GM15510 (cell line): ENCODE measurements around the gene AGT.

Source experiments
- POLR2A ChIP-seq: IDR thresholded peaks from 3 replicates; pipeline ENCODE4 v1.6.1; 2011; ENCODE audit warnings: borderline replicate concordance; ENCODE audit not compliant: insufficient read length; ENCODE audit errors: extremely low read depth

AGT gene

DNA sequence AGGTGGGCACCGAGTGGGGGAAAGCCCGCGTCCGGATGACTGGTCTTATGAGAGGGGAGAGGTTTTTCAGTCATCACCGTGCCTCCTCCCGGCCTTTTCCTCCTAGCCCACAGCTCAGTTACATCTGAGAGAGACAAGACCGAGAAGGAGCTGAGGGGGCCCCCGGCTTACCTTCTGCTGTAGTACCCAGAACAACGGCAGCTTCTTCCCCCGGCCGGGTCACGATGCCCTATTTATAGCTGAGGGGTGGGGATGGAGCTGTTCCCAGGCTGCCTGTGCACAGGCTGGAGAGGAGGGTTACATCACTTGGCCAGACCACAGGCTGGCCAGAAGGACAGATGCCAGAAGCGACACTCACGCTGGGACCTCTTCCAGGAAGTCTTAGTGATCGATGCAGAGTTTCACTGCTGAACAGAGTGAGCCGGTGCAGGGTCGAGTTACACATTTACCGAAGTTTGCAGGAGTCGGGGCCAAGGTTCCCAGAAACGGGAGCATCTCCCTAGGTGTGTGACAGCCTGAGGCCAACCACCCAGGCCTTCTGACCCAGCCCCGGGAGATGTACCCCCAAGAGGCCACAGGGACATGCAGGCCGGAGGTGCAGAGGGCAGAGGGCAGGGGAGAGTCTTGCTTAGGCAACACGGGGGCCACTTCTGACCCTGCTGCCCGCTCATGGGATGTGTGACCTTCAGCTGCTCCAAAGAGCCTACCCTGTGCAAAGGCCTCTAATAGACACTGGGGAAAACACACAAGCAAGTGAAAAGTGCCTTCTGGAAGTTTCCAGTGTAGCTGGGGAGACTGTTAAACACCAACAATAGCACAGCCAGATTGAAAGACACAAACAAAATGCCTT lies at the start of gene AGT:
Gene AGT (minus strand): TSS at position 208 of the 850 bp plus-strand sequence. CDS start 3,299 bp downstream, outside the sequence.
- TF ChIP-seq POLR2A = no peak

DNA sequence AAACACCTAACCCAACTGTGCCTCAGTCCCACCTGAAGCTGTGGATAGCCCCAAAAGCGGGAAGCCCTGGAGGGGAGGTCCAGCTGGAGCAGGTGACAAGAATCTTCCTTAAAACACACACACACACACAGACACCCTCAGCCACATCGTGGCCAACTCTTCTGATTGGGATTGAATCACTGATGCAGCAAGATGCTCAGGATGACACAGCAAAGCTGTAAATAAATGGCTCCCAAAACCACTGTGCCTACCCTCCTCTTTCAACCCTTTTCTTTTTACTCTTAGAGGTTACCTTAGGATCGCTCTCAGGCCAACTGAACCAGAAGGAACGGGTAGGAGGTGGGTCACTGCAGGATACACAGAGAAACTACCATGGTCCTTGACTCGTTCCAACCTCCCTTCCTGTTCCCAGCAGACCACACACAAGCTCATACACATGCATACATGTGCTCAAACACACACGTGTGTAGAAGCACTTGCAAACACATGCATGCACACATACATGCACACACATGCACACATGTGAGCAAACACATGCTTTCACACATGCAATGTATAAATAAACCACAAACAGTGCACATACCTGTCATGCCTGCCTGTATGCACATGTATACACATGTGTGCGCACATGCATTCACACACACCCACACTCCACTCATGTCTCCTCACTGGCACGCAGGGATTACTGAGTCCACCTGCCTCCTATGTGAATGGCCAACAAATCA lies 47.7 kb upstream of the AGT start:
- TF ChIP-seq POLR2A = no peak

DNA sequence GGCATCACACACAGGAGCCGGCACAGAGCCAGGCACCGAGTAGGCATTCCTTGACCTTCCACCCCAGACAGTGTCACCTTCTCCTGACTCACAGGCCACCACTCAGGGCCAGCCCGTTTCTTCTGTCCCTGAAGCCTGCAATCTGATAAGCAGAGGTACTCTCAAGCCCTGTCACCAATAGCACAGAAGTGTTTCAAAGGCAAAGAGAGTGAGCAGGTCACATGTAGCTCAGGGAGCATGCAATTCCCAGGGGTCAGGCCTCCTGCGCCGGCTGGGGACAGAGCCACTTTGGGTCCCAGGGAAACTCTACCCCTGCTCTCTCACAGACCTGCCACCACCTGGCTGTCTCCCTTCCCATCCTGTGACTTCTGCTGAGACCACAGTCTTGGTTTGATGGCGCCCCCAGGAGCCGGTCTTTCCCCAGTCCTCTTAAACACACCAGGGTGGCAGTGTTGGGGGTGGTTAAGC lies 46.5 kb upstream of the AGT start:
- no peak for TF ChIP-seq POLR2A

DNA sequence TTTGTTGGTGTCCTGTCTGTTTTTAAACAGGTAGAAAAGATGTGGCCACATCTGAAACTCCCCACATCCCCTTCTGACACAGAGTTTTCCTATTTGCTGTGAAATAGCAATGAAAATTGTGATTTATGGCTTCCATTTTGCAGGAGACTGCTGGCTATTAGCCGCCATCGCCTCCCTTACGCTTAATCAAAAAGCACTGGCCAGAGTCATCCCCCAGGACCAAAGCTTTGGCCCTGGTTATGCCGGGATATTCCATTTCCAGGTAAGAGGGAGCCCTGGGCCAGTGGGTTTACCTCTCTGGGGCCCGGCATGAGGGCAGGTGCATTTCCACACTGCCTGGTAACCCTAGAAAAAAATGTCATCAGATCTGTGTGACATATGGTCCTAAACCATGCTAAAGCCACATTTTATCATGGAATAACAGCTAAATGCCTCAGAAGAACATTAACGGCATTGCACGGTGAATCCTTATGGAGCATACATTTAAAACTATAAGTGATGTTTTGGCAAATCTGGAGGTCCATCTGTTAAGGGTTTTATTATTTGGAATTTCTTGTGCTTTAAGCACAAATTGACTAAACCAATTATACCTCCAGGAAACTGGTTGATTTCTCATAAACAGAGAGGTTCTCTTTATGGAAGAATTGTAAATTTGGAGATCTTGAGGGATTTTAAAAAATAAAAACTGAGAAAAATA lies 45.6 kb upstream of the AGT start:
- no peak for TF ChIP-seq POLR2A

DNA sequence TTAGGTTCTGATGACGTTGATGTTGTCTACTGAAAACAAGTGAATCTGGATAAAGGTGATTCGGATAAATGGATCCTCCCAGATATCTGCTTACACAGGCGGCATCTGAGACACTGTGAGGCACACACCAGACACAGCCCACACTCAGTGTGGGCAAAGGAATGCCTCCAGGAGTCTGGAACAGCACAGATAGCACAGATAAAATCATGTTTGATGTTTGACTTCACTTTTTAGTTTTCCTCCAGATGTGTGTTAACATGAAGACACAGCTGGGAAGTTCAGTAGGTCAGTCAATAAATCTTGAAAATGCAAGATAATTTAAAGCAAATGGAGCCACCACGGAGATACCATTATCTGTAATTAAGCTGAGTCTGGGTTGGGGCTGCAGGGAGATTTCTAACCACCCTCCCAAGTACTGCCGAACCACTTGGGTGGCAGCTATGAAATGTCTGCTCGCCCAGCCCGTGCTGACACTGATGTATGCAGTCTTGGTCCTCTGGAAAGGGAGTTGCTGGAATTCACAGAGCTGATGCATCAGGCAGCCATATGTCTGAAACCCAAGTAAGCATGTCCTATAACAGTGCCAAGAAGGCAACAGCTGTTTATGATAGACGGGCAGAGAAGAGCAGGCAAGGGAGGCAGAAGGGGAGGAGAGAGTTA lies 44.9 kb upstream of the AGT start:
- no peak for TF ChIP-seq POLR2A

DNA sequence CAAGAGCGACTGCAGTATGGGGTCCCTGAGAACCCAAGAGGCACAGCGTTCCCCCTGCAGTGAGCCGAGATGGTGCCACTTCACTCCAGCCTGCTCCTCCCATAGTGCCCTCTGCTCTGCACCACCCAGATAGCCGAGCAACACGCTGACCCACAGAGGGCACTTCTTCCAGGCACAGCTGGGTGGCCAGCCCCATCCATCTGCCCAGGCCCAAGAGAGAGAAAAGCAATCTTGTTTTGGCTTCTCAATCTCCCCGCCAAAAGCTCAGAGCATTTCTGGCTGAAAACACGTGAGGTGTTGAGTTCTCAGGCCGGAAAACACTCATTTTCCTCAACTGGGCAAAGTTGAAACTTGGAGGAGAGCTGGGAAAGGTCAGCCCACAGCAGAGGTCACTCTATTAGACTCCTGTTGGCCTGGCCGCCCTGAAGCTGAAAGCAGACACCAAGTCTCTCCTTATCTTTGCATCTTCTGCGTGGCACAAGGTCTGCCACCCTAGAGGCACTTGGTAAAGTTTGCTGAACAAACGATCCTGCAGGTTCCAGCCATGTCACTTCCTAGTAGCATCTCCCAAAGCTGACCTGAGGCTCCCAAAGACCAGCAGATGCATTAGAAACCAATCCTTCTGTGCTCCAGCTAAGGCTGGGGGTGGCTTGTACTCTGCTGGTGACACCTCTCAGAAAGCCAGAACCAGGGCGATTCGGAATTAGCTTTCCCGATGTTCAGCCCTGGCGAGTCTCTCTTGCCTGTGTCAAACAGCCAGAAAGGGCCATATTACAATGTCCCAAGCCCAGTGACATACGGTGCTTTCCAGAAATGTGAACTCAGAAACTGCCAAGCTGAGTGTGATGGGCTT lies 44.2 kb upstream of the AGT start:
- TF ChIP-seq POLR2A = no peak

DNA sequence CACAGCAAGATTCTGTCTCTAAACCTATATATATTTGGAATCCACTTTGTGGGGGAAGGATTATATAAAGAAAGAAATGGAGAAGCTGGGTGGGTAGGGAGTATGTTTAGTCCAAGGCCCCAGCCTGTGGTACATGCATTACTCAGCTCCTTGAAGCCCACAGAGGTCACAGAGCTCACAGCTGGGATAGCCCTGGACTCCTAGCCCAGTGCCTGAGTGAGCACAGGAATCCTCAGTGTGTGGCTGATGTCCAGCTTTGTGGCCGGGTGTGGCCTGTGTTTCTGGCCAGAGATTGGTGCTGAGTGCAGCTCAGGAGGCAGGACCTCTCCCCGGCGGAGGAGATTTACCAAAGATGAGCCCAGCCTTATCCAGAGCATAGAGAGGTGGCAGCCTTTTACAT lies 40.9 kb upstream of the AGT start:
- no peak for TF ChIP-seq POLR2A

DNA sequence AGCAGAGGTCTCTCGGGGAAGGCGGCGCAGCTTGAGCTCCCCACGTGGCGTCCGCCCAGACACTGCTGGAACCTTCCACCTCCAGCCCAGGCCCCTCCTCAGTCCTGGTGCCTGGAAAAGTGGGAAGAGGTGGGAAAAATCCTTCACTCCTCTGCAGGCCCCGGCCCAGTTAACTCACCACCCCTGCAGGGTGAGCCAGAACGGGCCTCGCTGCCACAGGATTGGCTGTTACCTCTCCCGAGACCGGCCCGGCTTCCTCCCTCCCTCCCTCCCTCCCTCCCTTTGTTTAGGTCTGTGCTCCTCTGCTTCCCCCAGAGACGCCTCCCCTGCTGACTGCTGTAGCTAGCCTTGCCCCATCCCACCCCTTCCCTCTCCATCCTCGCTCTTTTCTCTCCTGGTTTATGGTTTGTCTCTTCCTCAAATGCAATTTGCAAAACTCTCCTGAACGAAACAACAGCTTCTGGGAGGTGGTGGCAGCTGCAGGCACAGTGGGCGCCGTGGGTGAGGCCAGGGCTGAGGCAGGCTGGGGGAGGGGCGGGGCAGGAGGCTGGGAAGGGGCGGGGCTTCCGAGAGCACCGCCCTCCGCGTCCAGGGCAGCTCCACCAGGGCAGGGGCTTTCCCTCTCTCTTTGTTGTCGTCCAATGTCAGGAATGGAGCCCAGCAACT lies 39.8 kb upstream of the AGT start:
- no peak for TF ChIP-seq POLR2A

DNA sequence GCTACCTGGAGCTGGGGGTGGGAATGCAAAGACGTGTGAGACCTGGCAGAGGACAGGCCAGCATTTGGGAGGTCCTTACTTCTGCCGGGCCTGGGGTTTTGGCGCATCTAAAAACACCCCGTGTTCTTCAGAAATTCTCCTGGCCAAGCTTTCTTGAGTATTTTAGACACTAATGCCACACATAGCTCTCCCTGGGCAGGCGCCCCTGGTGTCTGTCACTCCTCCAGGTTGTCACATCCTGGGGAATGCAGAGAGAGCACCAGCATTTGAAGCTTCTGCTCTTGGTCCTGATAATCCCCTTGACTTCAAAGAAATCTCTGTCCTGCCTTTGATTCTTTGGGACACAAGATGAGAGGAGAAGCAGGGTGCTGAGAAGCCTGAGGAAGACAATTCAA lies 39.3 kb upstream of the AGT start:
- TF ChIP-seq POLR2A = no peak

DNA sequence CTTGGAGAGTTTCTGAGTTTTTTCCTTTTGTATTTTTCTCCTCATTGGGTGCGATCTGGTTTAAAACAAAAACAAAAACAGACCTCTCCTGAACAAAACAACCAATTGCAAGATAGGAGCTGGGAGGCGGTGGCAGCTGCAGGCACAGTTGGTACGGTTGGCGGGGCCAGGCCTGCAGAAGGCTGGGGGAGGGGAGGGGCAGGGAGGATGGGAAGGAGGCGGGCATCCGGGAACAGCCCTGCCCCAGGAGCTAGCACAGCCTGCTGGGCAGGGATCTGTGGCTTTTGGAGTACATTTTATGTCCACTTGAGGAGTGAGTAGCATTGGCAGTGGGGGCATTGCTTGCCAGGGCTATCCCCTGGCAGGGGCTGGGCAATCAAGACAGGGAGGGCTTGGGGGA lies 38.5 kb upstream of the AGT start:
- no peak for TF ChIP-seq POLR2A

DNA sequence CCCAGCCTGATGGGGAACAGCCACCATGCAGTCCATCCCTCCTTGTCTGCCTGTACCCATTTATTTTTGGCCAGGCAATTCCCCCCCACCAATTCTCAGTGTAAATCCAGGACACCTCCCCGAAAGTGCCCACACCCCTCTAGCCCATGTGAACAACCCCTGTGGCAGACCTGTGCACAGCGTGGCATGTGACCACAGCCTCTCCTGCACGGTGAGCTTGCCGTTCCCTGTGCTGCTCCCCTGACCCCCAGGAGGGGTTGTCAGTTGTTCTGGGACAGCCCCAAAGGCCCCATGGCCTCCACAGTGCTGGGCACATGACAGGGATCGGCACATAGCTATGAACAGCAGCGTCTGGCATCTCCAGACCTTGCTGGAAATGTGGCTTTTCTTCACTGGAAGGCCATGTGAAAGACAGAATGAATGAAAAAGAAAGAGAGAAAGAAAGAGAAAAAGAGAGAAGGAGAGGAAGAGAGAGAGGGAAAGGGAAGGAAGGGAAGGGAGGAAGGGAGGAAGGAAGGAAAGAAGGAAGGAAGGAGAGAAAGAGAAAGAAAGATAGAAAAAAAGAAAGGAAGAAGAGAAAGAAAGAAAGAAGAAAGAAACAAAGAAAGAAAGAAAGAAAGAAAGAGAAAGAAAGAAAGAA lies 37.2 kb upstream of the AGT start:
- no peak for TF ChIP-seq POLR2A

DNA sequence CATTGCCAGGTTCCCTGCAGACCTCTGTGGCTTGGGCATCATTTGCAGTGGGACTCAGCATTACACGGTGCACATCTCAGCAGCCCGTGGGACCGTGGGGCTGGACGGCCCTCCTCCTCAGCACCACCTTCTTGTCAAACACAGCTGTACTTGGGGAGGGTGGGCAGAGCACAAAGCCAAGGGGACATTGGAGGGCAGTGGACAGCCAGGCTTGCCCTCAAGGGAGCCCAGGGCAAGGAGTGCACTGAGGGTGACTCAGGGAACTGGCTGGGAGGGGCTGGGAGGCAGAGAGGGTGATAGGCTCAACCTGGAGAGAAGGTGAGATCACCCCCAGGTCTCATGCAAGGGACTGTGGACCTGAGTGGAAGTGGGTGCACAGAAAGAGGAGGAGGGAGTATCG lies 36.7 kb upstream of the AGT start:
- TF ChIP-seq POLR2A = no peak

DNA sequence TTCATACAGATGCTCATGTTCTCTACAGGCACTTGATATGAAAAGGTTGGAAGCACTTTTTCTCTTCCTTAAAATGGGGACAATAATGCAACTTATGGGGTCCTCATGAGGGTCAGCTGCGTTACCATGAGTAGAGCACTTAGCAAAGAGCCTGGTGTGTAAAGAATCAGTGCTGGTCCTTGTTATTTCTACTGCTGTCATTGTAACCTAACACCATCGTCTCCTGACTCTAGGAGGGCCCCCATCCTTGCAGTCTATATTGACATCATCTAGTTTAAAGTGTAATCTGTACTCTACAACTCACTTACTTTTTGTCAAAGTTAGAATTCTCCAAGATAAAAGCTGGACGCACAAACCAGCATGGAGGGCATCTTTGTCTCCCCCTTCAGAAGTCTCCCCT lies 35.7 kb upstream of the AGT start:
- TF ChIP-seq POLR2A = no peak

DNA sequence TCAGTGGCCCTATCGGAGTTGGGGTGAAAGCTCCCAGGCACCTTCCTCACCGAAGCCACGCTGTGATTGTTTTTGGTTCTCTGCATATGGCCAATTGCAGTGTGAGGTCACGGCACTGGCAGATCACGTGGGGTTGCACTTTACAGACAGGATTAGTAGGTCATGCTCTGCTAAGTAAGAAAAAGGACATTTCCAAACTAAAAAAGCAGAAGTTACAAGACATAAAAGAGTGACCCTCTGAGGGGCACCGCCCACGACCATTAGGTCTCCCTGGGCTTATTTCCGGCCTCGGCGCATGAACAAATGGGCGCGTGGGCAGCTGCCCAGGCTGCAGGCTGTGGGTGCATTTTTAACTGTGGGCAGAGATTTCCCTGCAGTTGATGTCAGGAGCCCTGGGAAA lies 35.2 kb upstream of the AGT start:
- no peak for TF ChIP-seq POLR2A
